Fibroblast of skin of abdomen (primary cell): ENCODE results near the gene HS2ST1.

Experiments
- DNase-seq: peaks from one replicate; pipeline ENCODE4 v3.0.0-alpha.2; 2013

Gene HS2ST1

GRCh38 chr1:87074001-87074795, 159.8 kb downstream of the HS2ST1 start:
- DNase-seq: peak; percentile 46

GRCh38 chr1:87077959-87078639, 163.7 kb downstream of the HS2ST1 start:
- no peak for DNase-seq

- peak; percentile 25 for DNase-seq
Measured at GRCh38 chr1:87084244-87084836, 169.9 kb downstream of the HS2ST1 start.

GRCh38 chr1:87086120-87086519, 171.7 kb downstream of the HS2ST1 start:
- DNase-seq: no peak

- DNase-seq: no peak
Measured at GRCh38 chr1:87089070-87089736, 174.8 kb downstream of the HS2ST1 start.

GRCh38 chr1:87089823-87090222, 175.4 kb downstream of the HS2ST1 start:
- DNase-seq: no peak

- DNase-seq: no peak
Measured at GRCh38 chr1:87091425-87091824, 177.0 kb downstream of the HS2ST1 start.

- no peak for DNase-seq
Measured at GRCh38 chr1:87092846-87093245, 178.4 kb downstream of the HS2ST1 start.

- no peak for DNase-seq
Measured at GRCh38 chr1:87093286-87093685, 178.9 kb downstream of the HS2ST1 start.

- DNase-seq: no peak
Measured at GRCh38 chr1:87094238-87094637, 179.8 kb downstream of the HS2ST1 start.

GRCh38 chr1:87100271-87100670, 185.8 kb downstream of the HS2ST1 start:
- DNase-seq: no peak

GRCh38 chr1:87103074-87103473, 188.6 kb downstream of the HS2ST1 start:
- DNase-seq: peak; percentile 32

- DNase-seq: no peak
Measured at GRCh38 chr1:87104140-87104539, 189.7 kb downstream of the HS2ST1 start.

- DNase-seq: no peak
Measured at GRCh38 chr1:87104945-87105344, 190.5 kb downstream of the HS2ST1 start.

GRCh38 chr1:87106144-87106543, 191.7 kb downstream of the HS2ST1 start:
- no peak for DNase-seq

GRCh38 chr1:87106867-87107266, 192.4 kb downstream of the HS2ST1 start:
- no peak for DNase-seq

GRCh38 chr1:87108228-87108627, 193.8 kb downstream of the HS2ST1 start:
- DNase-seq: no peak

GRCh38 chr1:87108814-87109411, 194.5 kb downstream of the HS2ST1 start:
- DNase-seq: no peak

- no peak for DNase-seq
Measured at GRCh38 chr1:87111659-87112371, 197.4 kb downstream of the HS2ST1 start.

- peak; percentile 87 for DNase-seq
Measured at GRCh38 chr1:87113313-87113712, 198.9 kb downstream of the HS2ST1 start.

- peak; percentile 92 for DNase-seq
Measured at GRCh38 chr1:87115317-87115890, 201.0 kb downstream of the HS2ST1 start.

- no peak for DNase-seq
Measured at GRCh38 chr1:87115891-87116290, 201.5 kb downstream of the HS2ST1 start.
